ENCODE data around the gene MICU1.

Gene MICU1

GRCh38 chr10:72625276-72625607 is 637 bp downstream of the MICU1 start:
- DNase-seq, result no peak

GRCh38 chr10:72622271-72622670 is 3.6 kb downstream of the MICU1 start:
- no peak for DNase-seq

GRCh38 chr10:72616716-72617115 is 9.2 kb downstream of the MICU1 start:
- DNase-seq, result no peak

- DNase-seq, result no peak
Measured at GRCh38 chr10:72615970-72616369, 9.9 kb downstream of the MICU1 start.

GRCh38 chr10:72612203-72612826 is 13.6 kb downstream of the MICU1 start:
- DNase-seq, result no peak

- no peak for DNase-seq
Measured at GRCh38 chr10:72611783-72612182, 14.1 kb downstream of the MICU1 start.

GRCh38 chr10:72610466-72610865 is 15.4 kb downstream of the MICU1 start:
- no peak for DNase-seq

GRCh38 chr10:72605122-72605521 is 20.8 kb downstream of the MICU1 start:
- peak; percentile 36 for DNase-seq

GRCh38 chr10:72601144-72601543 is 24.7 kb downstream of the MICU1 start:
- DNase-seq, result no peak

GRCh38 chr10:72598769-72599701 is 26.8 kb downstream of the MICU1 start:
- no peak for DNase-seq

- no peak for DNase-seq
Measured at GRCh38 chr10:72597897-72598296, 28.0 kb downstream of the MICU1 start.

GRCh38 chr10:72595436-72595835 is 30.4 kb downstream of the MICU1 start:
- DNase-seq, result no peak

GRCh38 chr10:72593963-72594362 is 31.9 kb downstream of the MICU1 start:
- DNase-seq, result peak; percentile 89

GRCh38 chr10:72588266-72588665 is 37.6 kb downstream of the MICU1 start:
- peak; percentile 36 for DNase-seq

- DNase-seq, result no peak
Measured at GRCh38 chr10:72587568-72587967, 38.3 kb downstream of the MICU1 start.

GRCh38 chr10:72574636-72575035 is 51.2 kb downstream of the MICU1 start:
- DNase-seq, result no peak

- DNase-seq, result no peak
Measured at GRCh38 chr10:72573079-72573478, 52.8 kb downstream of the MICU1 start.

- peak; percentile 20 for DNase-seq
Measured at GRCh38 chr10:72567889-72568640, 57.8 kb downstream of the MICU1 start.

- DNase-seq, result no peak
Measured at GRCh38 chr10:72567421-72567820, 58.5 kb downstream of the MICU1 start.

GRCh38 chr10:72564596-72564995 is 61.3 kb downstream of the MICU1 start:
- DNase-seq, result no peak

GRCh38 chr10:72563327-72563932 is 62.4 kb downstream of the MICU1 start:
- peak; percentile 86 for DNase-seq

- no peak for DNase-seq
Measured at GRCh38 chr10:72561745-72562166, 64.1 kb downstream of the MICU1 start.

GRCh38 chr10:72557362-72557761 is 68.5 kb downstream of the MICU1 start:
- no peak for DNase-seq

Data from MV-4-11 (cell line).